OCI-LY1 (cell line): Measurements from ENCODE around the gene TMEM213.

Experiments used
- H2AFZ ChIP-seq: fragments of 200-600 bp; sonication (generic), shearing (Covaris generic); 2 replicates; pipeline ENCODE4 v1.6.0; 2014; ENCODE audit warnings: antibody characterized with exemption, mild to moderate bottlenecking, low read length
- H3F3A ChIP-seq: fragments of 200-600 bp; sonication (generic), shearing (Covaris generic); 2 replicates; pipeline ENCODE4 v1.6.0; 2014; ENCODE audit warnings: mild to moderate bottlenecking, antibody characterized with exemption, low read length, moderate library complexity; ENCODE audit not compliant: insufficient read depth
- H3K27ac ChIP-seq: fragments of 200-600 bp; sonication (generic); 2 replicates; pipeline ENCODE4 v1.5.1; 2014; ENCODE audit warnings: low read length, mixed run types, mild to moderate bottlenecking, low read depth; ENCODE audit not compliant: poor library complexity, severe bottlenecking
- H3K27me3 ChIP-seq: fragments of 200-600 bp; sonication (generic); 2 replicates; pipeline ENCODE4 v1.6.0; 2014; ENCODE audit warnings: antibody characterized with exemption, mild to moderate bottlenecking, low read length, moderate library complexity; ENCODE audit not compliant: insufficient read depth
- H3K36me3 ChIP-seq: fragments of 200-600 bp; sonication (generic); 2 replicates; pipeline ENCODE4 v1.6.1; 2014; ENCODE audit warnings: mild to moderate bottlenecking, antibody characterized with exemption, low read length, moderate library complexity, mixed read lengths; ENCODE audit not compliant: insufficient read depth
- H3K4me1 ChIP-seq: fragments of 200-600 bp; sonication (generic); 2 replicates; pipeline ENCODE4 v1.5.1; 2014; ENCODE audit warnings: mild to moderate bottlenecking, low read length, moderate library complexity; ENCODE audit not compliant: insufficient read depth, severe bottlenecking
- H3K4me2 ChIP-seq: fragments of 200-600 bp; sonication (generic), shearing (Covaris generic); 2 replicates; pipeline ENCODE4 v1.6.1; 2014; ENCODE audit warnings: low read length
- H3K4me3 ChIP-seq: fragments of 200-600 bp; sonication (generic); 2 replicates; pipeline ENCODE4 v1.5.1; 2014; ENCODE audit warnings: low read length, low read depth, mild to moderate bottlenecking, mixed read lengths; ENCODE audit not compliant: poor library complexity, severe bottlenecking
- H3K79me2 ChIP-seq: fragments of 200-600 bp; shearing (Covaris generic); 2 replicates; pipeline ENCODE4 v1.6.1; 2016; ENCODE audit warnings: mixed run types, low read length, mixed read lengths; ENCODE audit not compliant: insufficient read depth
- H3K9ac ChIP-seq: fragments of 200-600 bp; sonication (generic), shearing (Covaris generic); 2 replicates; pipeline ENCODE4 v1.6.1; 2014; ENCODE audit warnings: mild to moderate bottlenecking, low read length, mixed read lengths
- H3K9me2 ChIP-seq: fragments of 200-600 bp; sonication (generic), shearing (Covaris generic); 2 replicates; pipeline ENCODE4 v1.6.1; 2014; ENCODE audit warnings: low read depth, mild to moderate bottlenecking, low read length, mixed read lengths
- H3K9me3 ChIP-seq: fragments of 200-600 bp; shearing (Covaris generic); 2 replicates; pipeline ENCODE4 v1.6.1; 2014; ENCODE audit warnings: low read length, mixed read lengths
- H4K20me1 ChIP-seq: fragments of 200-600 bp; sonication (generic), shearing (Covaris generic); 2 replicates; pipeline ENCODE4 v1.6.0; 2016; ENCODE audit warnings: mild to moderate bottlenecking, low read length; ENCODE audit not compliant: insufficient read depth
- CTCF ChIP-seq: fragments of 200-600 bp; sonication (generic), shearing (Covaris generic); IDR thresholded peaks from 2 replicates; pipeline ENCODE4 v1.5.1; 2017; ENCODE audit warnings: mild to moderate bottlenecking, antibody characterized with exemption, low read length, moderate library complexity, mixed read lengths
- EZH2 ChIP-seq: fragments of 200-600 bp; sonication (generic), shearing (Covaris generic); IDR thresholded peaks from 2 replicates; pipeline ENCODE4 v1.8.0; 2017; ENCODE audit warnings: borderline replicate concordance, mixed run types, mild to moderate bottlenecking, antibody characterized with exemption, low read length, moderate library complexity, mixed read lengths

The TMEM213 gene

GRCh38 chr7:138781004-138781403 is 16.8 kb upstream of the TMEM213 start:
- Histone ChIP-seq H3F3A (no peaks in the 10 kb centered on the region), H3K9ac (no peak overlapping the region), H3K4me3 (no peak overlapping the region), H3K27ac (no peak overlapping the region), H3K9me3 (no peaks in the 10 kb centered on the region), H3K9me2 (no peaks in the 10 kb centered on the region), H3K4me1 (no peaks in the 10 kb centered on the region), H3K79me2 (no peaks in the 10 kb centered on the region), H4K20me1 (no peaks in the 10 kb centered on the region), H3K27me3 (no peaks in the 10 kb centered on the region), H3K4me2 (no peak overlapping the region), H3K36me3 (no peaks in the 10 kb centered on the region), H2AFZ (no peak overlapping the region)
- TF ChIP-seq CTCF: no peak
- TF ChIP-seq EZH2: no peak

GRCh38 chr7:138784692-138785091 is 13.1 kb upstream of the TMEM213 start:
- Histone ChIP-seq H3K27me3 (no peaks in the 10 kb centered on the region; the same call in 1 of the 2 replicates), H3K9me3 (peaks cover 5% of the 10 kb centered on the region; the same call in 1 of the 2 replicates), H3K36me3 (no peaks in the 10 kb centered on the region), H4K20me1 (no peaks in the 10 kb centered on the region), H3K27ac (no peak overlapping the region), H3F3A (no peaks in the 10 kb centered on the region), H2AFZ (no peak overlapping the region), H3K79me2 (no peaks in the 10 kb centered on the region), H3K4me1 (no peaks in the 10 kb centered on the region), H3K4me2 (no peak overlapping the region), H3K4me3 (no peak overlapping the region), H3K9ac (no peak overlapping the region), H3K9me2 (no peaks in the 10 kb centered on the region)
- TF ChIP-seq CTCF (no peak), EZH2 (no peak)

- H2AFZ ChIP-seq: no peak overlapping the region
- no peak overlapping the region for H3K4me2 ChIP-seq
- H3K79me2 ChIP-seq: no peaks in the 10 kb centered on the region
- H4K20me1 ChIP-seq: no peaks in the 10 kb centered on the region
- H3K4me1 ChIP-seq: no peaks in the 10 kb centered on the region
- peaks cover 5% of the 10 kb centered on the region; the same call in 1 of the 2 replicates for H3K9me3 ChIP-seq
- no peaks in the 10 kb centered on the region; the same call in 1 of the 2 replicates for H3K27me3 ChIP-seq
- TF ChIP-seq EZH2 (no peak), CTCF (no peak)
- no peak overlapping the region for H3K9ac ChIP-seq
- H3K36me3 ChIP-seq: no peaks in the 10 kb centered on the region
- H3F3A ChIP-seq: no peaks in the 10 kb centered on the region
- no peak overlapping the region for H3K4me3 ChIP-seq
- no peaks in the 10 kb centered on the region for H3K9me2 ChIP-seq
- no peak overlapping the region for H3K27ac ChIP-seq
Observed at GRCh38 chr7:138785587-138786437, 12.0 kb upstream of the TMEM213 start.
